Urothelium cell line (cell line): ENCODE results near the gene BTF3.

Source experiments
- DNase-seq: peaks from one replicate; pipeline ENCODE4 v3.0.0; 2011; ENCODE audit warnings: low spot score, mixed read lengths
- FAIRE-seq: peaks from 2 replicates; lab custom pipeline; 2011; peaks lifted over from hg19 to GRCh38; lab: Jason Lieb, UNC

BTF3 gene

GRCh38 chr5:73519531-73520283 is 21.5 kb downstream of the BTF3 start:
- FAIRE-seq (no peak), DNase-seq (peak; percentile 85)

- no peak for DNase-seq
- no peak for FAIRE-seq
These were observed 24.7 kb downstream of the BTF3 start for GRCh38 chr5:73522989-73523388.

- no peak for FAIRE-seq
- no peak for DNase-seq
These were observed 25.6 kb downstream of the BTF3 start for GRCh38 chr5:73523861-73524260.

- FAIRE-seq, result no peak
- DNase-seq, result no peak
These were observed 27.5 kb downstream of the BTF3 start for GRCh38 chr5:73525606-73526203.

- FAIRE-seq, result no peak
- DNase-seq, result no peak
These were observed 30.0 kb downstream of the BTF3 start for GRCh38 chr5:73528248-73528647.

- FAIRE-seq, result no peak
- DNase-seq, result no peak
These were observed 30.8 kb downstream of the BTF3 start for GRCh38 chr5:73529081-73529480.

- no peak for DNase-seq
- no peak for FAIRE-seq
These were observed 33.1 kb downstream of the BTF3 start for GRCh38 chr5:73531356-73531755.

- no peak for FAIRE-seq
These were observed 34.0 kb downstream of the BTF3 start for GRCh38 chr5:73532195-73532594.

GRCh38 chr5:73534011-73534644 is 35.9 kb downstream of the BTF3 start:
- DNase-seq (no peak), FAIRE-seq (no peak)

More at GRCh38 chr5:73532195-73532594, 34.0 kb downstream of the BTF3 start:
- no peak for DNase-seq

GRCh38 chr5:73534971-73535370 is 36.7 kb downstream of the BTF3 start:
- DNase-seq (no peak), FAIRE-seq (no peak)

GRCh38 chr5:73539730-73540129 is 41.5 kb downstream of the BTF3 start:
- DNase-seq (no peak), FAIRE-seq (no peak)

GRCh38 chr5:73540192-73540591 is 42.0 kb downstream of the BTF3 start:
- peak; percentile 66 for DNase-seq
- FAIRE-seq, result no peak

- FAIRE-seq (no peak), DNase-seq (no peak)
These were observed 43.8 kb downstream of the BTF3 start for GRCh38 chr5:73542020-73542419.

GRCh38 chr5:73544429-73545402 is 46.5 kb downstream of the BTF3 start:
- DNase-seq (no peak), FAIRE-seq (no peak)

- no peak for FAIRE-seq
- DNase-seq, result no peak
These were observed 47.1 kb downstream of the BTF3 start for GRCh38 chr5:73545403-73545779.

GRCh38 chr5:73550016-73550415 is 51.8 kb downstream of the BTF3 start:
- FAIRE-seq (no peak), DNase-seq (no peak)

- DNase-seq (no peak), FAIRE-seq (no peak)
These were observed 54.4 kb downstream of the BTF3 start for GRCh38 chr5:73552642-73553041.
